ENCODE data around the gene TOR4A. TPM values are rescaled to one million over a fixed set of nuclear protein-coding genes. Genes with fewer than 3 reads are reported as not detected.
A peak's percentile ranks its signal among the peaks of the same experiment; 100 is the strongest.

The TOR4A gene
- total and polyA plus RNA-seq, 2 donors from 2014 or later: 4.9 to 23.8 TPM

DNA sequence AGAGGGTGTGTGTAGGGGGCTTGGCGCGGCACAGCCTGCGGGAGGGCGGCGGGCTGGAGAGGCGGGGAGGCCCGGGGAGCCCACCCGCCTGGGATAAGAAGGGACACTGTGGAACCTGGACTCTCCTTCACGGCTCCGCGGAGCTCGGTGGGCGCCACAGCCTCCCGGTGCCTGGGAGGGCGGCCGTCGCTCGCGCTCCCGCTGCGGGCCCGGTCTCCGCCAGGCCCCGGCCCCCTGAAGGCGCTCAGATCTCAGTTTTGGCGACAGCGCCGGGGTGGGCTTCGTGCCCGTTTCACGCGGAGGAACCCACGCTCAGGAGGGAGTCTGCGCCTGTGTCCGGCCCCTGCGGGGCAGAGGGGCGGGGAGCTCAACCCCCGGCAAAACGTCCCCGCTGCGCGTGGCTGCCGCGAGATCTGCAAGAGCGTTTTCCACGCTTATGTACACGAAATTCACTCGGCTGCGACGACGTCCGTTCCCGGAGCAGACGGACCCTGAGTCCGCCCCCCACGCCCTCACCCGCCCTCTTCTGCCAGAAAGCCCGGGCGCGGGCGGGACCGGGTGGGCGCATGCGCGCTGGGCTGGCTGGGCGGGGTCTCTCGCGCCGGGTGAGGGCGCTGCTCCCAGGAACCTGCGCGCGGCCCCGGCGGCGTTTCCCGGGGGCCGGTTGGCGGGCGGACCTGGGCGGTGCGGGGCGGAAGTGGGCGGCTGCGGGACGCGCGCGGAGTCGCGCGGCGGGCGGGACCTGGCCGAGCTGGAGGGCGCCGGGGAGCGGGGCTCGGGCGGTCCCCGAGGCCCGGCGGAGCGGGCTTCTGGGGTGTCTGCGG, 22.7 kb upstream of the TOR4A start, which contains the start of gene NELFB:
Gene NELFB (plus strand): TSS at position 704 of the 824 bp plus-strand sequence.
- peak within 1 kb of the TSS; percentile 73 to 90 (median 84) for H3K4me3 ChIP-seq (ENCODE audit: low read length in 3 of 3)
- DNase-seq: peak; percentile 93 to 98 (median 96)
- H3K27ac ChIP-seq (ENCODE audit: low read depth in 2 of 2, low read length in 2 of 2): peak within 1 kb of the TSS; percentile 53 to 63
- H3K9me3 ChIP-seq (ENCODE audit: control insufficient read depth in 2 of 3, insufficient read depth in 1 of 3, low read length in 3 of 3): no peaks in the 10 kb centered on the region
- intact Hi-C loops (cut with DNase I): no loop called here
- H3K27me3 ChIP-seq (ENCODE audit: control insufficient read depth, insufficient read depth, low read length): no peaks in the 10 kb centered on the region
- H3K36me3 ChIP-seq (ENCODE audit: control insufficient read depth in 2 of 3, insufficient read depth in 3 of 3, low read length in 3 of 3): peaks cover 0 to 10% (median 4%) of the 10 kb centered on the region in 3 donors
- peaks cover 0 to 22% (median 13%) of the 10 kb centered on the region in 3 donors for H3K4me1 ChIP-seq (ENCODE audit: control insufficient read depth in 2 of 3, insufficient read depth in 2 of 3, low read depth in 1 of 3, low read length in 3 of 3)
- peak within 1 kb of the TSS; percentile 57 to 82 (median 82) for H3K9ac ChIP-seq (ENCODE audit: low read length in 3 of 3)
- TF ChIP-seq, protein P1, sequence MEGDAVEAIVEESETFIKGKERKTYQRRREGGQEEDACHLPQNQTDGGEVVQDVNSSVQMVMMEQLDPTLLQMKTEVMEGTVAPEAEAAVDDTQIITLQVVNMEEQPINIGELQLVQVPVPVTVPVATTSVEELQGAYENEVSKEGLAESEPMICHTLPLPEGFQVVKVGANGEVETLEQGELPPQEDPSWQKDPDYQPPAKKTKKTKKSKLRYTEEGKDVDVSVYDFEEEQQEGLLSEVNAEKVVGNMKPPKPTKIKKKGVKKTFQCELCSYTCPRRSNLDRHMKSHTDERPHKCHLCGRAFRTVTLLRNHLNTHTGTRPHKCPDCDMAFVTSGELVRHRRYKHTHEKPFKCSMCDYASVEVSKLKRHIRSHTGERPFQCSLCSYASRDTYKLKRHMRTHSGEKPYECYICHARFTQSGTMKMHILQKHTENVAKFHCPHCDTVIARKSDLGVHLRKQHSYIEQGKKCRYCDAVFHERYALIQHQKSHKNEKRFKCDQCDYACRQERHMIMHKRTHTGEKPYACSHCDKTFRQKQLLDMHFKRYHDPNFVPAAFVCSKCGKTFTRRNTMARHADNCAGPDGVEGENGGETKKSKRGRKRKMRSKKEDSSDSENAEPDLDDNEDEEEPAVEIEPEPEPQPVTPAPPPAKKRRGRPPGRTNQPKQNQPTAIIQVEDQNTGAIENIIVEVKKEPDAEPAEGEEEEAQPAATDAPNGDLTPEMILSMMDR (IDR thresholded peaks at IDR 0.05; ENCODE audit: borderline replicate concordance, extremely low read depth, insufficient read depth): peak; percentile 8
- no peak for FAIRE-seq

GRCh38 chr9:137255448-137256114, 21.9 kb upstream of the TOR4A start:
- Histone ChIP-seq H3K27me3 (ENCODE audit: control insufficient read depth, insufficient read depth, low read length) (no peaks in the 10 kb centered on the region), H3K4me3 (ENCODE audit: low read length in 3 of 3) (peak overlapping the region; percentile 73 to 90 (median 84)), H3K9ac (ENCODE audit: low read length in 3 of 3) (peak overlapping the region; percentile 57 to 82 (median 67)), H3K27ac (ENCODE audit: low read depth in 2 of 2, low read length in 2 of 2) (no peak overlapping the region), H3K4me1 (ENCODE audit: control insufficient read depth in 2 of 3, insufficient read depth in 2 of 3, low read depth in 1 of 3, low read length in 3 of 3) (peaks cover 0 to 22% (median 13%) of the 10 kb centered on the region in 3 donors), H3K36me3 (ENCODE audit: control insufficient read depth in 2 of 3, insufficient read depth in 3 of 3, low read length in 3 of 3) (peaks cover 0 to 10% (median 4%) of the 10 kb centered on the region in 3 donors), H3K9me3 (ENCODE audit: control insufficient read depth in 2 of 3, insufficient read depth in 1 of 3, low read length in 3 of 3) (no peaks in the 10 kb centered on the region)
- intact Hi-C loops (cut with DNase I): no loop called here
- peak in 1 of 5 donors; percentile 66 for DNase-seq
- FAIRE-seq: no peak
- TF ChIP-seq, protein P1 (IDR thresholded peaks at IDR 0.05; ENCODE audit: borderline replicate concordance, extremely low read depth, insufficient read depth): no peak

- intact Hi-C loops (cut with DNase I): no loop called here
- H3K27ac ChIP-seq (ENCODE audit: low read depth in 2 of 2, low read length in 2 of 2): no peak overlapping the region
- peaks cover 0 to 22% (median 13%) of the 10 kb centered on the region in 3 donors for H3K4me1 ChIP-seq (ENCODE audit: control insufficient read depth in 2 of 3, insufficient read depth in 2 of 3, low read depth in 1 of 3, low read length in 3 of 3)
- H3K36me3 ChIP-seq (ENCODE audit: control insufficient read depth in 2 of 3, insufficient read depth in 3 of 3, low read length in 3 of 3): peaks cover 0 to 10% (median 4%) of the 10 kb centered on the region in 3 donors
- H3K27me3 ChIP-seq (ENCODE audit: control insufficient read depth, insufficient read depth, low read length): no peaks in the 10 kb centered on the region
- peak overlapping the region; percentile 73 to 90 (median 84) for H3K4me3 ChIP-seq (ENCODE audit: low read length in 3 of 3)
- DNase-seq (no peak), FAIRE-seq (no peak)
- H3K9ac ChIP-seq (ENCODE audit: low read length in 3 of 3): peak overlapping the region in 1 of 3 donors; percentile 67
- TF ChIP-seq, protein P1 (IDR thresholded peaks at IDR 0.05; ENCODE audit: borderline replicate concordance, extremely low read depth, insufficient read depth): no peak
- no peaks in the 10 kb centered on the region for H3K9me3 ChIP-seq (ENCODE audit: control insufficient read depth in 2 of 3, insufficient read depth in 1 of 3, low read length in 3 of 3)
These were observed 21.2 kb upstream of the TOR4A start for GRCh38 chr9:137256362-137256761.
